GM10266 (cell line): ENCODE data around the gene LHFPL6.

Experiments
- DNase-seq: peaks from one replicate; pipeline ENCODE4 v3.0.0; 2012; ENCODE audit errors: extremely low spot score
- TF ChIP-seq, protein P1 (sequence below): IDR thresholded peaks from 2 replicates; pipeline ENCODE4 v1.5.1; 2012; ENCODE audit warnings: mild to moderate bottlenecking, low read depth; ENCODE audit not compliant: control insufficient read depth, insufficient read depth; ENCODE audit errors: missing control alignments

LHFPL6 gene

DNA sequence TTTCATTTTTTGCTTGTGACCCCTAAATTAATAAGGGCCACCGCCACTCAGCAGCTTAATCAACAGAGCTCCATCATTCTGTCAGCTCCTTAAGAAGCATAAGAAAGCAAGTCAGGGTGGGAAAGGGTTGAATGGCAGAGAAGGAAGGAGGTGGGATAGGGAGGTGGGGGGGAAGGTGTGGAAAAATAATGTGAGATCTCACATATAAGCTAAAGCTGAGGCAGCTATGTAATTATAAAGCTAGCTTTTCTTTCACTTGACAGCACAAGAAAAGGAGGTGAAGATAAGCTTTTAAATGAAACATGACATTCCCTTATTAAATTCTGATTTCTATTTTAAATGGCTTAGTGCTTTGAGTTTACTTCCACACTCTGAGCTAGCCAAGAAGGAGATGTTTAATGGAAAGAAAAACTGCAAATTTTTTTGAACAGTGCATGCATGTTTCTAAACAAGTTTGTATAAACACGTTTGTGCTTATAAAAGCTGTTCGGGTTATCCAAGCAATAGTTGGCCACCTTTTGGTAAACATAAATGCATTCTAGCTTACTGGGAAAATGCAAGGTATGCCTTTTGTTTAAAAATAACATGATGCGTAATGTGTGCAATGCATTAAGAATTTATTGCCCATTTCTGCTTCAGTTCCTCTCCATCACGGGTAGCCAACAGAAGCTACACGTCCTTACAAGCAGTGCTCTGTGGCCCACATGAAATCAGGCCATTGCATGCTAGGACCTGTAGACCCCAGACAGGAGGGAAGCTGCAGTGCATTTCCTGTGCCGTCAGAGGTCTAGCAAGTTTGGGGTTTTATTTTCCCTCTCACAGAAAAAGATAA is 96.2 kb downstream of the LHFPL6 start:
- no peak for DNase-seq

DNA sequence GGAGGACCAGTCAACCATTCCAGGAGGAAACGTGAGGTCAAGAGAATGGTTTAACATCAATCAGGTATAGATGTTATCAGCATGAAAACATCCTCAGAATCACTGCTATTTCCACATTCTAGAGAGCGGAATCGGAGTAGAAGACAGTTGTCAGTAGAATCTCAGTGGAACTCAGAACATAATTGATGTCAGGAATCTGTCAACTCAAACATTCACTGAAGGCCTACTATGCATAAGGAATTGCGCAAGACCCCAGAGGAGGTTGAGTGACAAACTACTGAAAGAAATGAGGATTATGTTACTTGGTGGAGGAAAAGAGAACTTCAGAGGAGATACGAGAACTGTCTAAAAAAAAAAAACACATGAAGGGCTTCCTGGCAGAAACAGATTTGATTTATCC is 97.8 kb downstream of the LHFPL6 start:
- DNase-seq = no peak
- TF ChIP-seq, protein P1, sequence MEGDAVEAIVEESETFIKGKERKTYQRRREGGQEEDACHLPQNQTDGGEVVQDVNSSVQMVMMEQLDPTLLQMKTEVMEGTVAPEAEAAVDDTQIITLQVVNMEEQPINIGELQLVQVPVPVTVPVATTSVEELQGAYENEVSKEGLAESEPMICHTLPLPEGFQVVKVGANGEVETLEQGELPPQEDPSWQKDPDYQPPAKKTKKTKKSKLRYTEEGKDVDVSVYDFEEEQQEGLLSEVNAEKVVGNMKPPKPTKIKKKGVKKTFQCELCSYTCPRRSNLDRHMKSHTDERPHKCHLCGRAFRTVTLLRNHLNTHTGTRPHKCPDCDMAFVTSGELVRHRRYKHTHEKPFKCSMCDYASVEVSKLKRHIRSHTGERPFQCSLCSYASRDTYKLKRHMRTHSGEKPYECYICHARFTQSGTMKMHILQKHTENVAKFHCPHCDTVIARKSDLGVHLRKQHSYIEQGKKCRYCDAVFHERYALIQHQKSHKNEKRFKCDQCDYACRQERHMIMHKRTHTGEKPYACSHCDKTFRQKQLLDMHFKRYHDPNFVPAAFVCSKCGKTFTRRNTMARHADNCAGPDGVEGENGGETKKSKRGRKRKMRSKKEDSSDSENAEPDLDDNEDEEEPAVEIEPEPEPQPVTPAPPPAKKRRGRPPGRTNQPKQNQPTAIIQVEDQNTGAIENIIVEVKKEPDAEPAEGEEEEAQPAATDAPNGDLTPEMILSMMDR = no peak

More for the DNA sequence above, 96.2 kb downstream of the LHFPL6 start:
- TF ChIP-seq, protein P1 = no peak

DNA sequence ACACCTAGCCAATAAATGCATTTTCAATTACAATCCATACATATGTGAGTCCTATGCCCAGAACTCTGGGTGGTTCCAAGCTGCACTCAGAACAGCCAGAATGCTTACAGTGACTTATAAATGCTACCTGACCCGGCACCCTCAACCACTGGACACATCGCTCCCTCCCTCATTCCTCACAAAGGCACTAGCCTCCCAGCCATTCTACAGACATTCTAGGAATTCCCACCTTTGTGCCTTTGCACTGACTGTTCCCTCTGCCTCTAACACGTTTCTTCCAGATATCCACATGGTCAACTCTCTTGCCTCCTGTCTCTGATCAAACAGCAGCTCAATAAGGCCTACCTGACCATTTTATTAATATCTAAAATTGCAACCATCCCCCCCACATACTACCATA is 99.9 kb downstream of the LHFPL6 start:
- no peak for DNase-seq
- TF ChIP-seq, protein P1 = no peak

DNA sequence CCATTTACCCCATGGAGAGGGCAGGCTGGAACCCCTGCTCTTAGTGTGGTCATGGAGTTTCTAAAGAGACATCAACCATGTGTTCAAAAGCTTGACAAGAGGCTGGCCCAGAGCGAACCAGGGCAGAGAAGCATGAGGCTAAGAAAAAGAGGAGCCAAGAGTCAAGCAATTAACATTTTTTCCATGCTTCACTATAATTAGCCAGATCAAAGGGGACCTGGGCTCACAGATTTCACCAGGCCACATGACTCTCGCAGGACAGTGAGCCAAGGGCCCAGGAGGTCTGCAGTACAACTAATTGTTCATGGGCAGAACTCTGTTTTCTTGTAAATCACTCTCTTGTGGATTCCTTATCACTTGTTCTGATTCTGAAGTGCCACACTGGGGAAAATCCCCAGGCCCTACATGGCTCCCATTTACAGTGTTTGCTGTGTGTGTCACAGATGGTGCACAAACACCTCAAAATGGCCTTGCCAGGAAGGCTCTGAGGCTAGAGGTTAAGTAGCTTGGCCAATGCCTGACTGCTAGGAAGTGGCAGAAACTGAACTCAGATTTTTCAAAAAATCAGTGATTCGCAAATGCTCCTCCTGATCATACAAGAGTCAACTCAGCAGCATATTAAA is 101.2 kb downstream of the LHFPL6 start:
- no peak for DNase-seq
- TF ChIP-seq, protein P1 = no peak

DNA sequence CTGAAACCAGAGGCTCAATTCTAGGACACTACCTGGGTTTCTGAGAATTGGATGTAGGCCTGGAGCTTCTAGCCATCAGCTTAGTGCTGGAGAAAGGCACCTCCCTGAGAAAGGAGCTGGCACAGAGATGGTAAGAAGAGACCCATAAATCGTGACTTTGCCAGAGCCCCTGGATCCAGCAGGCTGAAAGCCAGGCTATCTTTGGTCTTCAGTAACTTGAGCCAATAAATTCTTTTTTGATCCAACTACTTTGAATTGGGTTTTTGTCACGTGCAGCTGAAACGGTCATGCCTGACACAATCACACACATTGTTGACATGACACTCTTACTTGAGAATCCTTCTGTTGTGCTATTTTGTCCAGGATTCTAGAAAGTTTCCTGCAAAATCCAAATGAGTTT is 103.4 kb downstream of the LHFPL6 start:
- TF ChIP-seq, protein P1 = no peak
- DNase-seq = no peak

DNA sequence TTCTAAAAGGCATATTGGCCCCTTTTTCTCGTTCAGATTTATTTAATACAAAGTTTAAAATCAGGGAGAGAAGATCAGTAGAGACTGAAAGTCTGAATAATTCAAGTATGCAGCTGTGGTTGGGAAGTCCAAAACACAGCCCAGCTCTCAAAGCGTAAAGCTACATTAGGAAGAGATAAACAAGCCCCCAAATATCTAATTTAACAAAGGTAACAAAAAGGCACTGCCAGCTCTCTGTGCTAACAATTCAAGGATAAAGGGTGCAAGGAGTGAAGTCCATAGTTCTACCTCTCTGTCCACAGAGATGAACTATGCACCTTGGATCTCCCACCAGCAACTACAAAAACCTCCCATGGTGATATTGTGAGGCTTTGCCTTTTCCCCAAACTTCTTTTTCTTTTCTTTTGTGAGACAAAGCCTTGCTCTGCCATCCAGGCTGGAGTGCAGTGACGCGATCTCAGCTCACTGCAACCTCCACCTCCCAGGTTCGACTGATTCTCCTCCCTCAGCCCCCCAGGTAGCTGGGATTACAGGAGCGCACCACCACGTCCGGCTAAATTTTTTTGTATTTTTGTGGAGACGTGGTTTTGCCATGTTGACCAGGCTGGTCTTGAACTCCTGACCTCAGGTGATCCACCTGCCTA is 104.4 kb downstream of the LHFPL6 start:
- no peak for DNase-seq

More for the DNA sequence above, 104.4 kb downstream of the LHFPL6 start:
- TF ChIP-seq, protein P1 = no peak
